ENCODE measurements around the gene S100A6.

GRCh38 chr1:153532769-153533599 lies 2.8 kb downstream of the S100A6 start:
- TF ChIP-seq CTCF (IDR thresholded peaks at IDR 0.05) = peak; percentile 54 to 83 (median 81)
- TF ChIP-seq POLR2A (IDR thresholded peaks at IDR 0.05) = no peak
